Smooth muscle cell (in vitro differentiated cells): ENCODE measurements around the gene MED31. TPM values are rescaled to one million over a fixed set of nuclear protein-coding genes. Genes with fewer than 3 reads are reported as not detected.
A peak's percentile ranks its signal among the peaks of the same experiment; 100 is the strongest.

Source experiments
- DNase-seq: peaks from one replicate; lab custom pipeline; 2025; ENCODE audit not compliant: unreplicated experiment; lab: John Stamatoyannopoulos, UW
- H2AFZ ChIP-seq: fragments of 200-600 bp; sonication (generic); 2 replicates; pipeline ENCODE4 v1.6.0; 2016; ENCODE audit warnings: antibody characterized with exemption, low read depth, mild to moderate bottlenecking
- H3F3A ChIP-seq: fragments of 200-600 bp; sonication (generic); 2 replicates; pipeline ENCODE4 v1.6.0; 2017; ENCODE audit warnings: antibody characterized with exemption, low read depth
- H3K27ac ChIP-seq: fragments of 200-600 bp; sonication (generic); 2 replicates; pipeline ENCODE4 v1.5.1; 2016; ENCODE audit warnings: low read depth, mild to moderate bottlenecking
- H3K27me3 ChIP-seq: fragments of 200-600 bp; sonication (generic); 2 replicates; pipeline ENCODE4 v1.6.1; 2016; ENCODE audit warnings: low read depth, mild to moderate bottlenecking
- H3K36me3 ChIP-seq: fragments of 200-600 bp; sonication (generic); 2 replicates; pipeline ENCODE4 v1.5.1; 2016; ENCODE audit warnings: low read depth
- H3K4me1 ChIP-seq: fragments of 200-600 bp; sonication (generic); 2 replicates; pipeline ENCODE4 v1.5.1; 2016; ENCODE audit warnings: low read depth
- H3K4me2 ChIP-seq: fragments of 200-600 bp; sonication (generic); 2 replicates; pipeline ENCODE4 v1.6.0; 2016; ENCODE audit warnings: mild to moderate bottlenecking
- H3K4me3 ChIP-seq: fragments of 200-600 bp; sonication (generic); 2 replicates; pipeline ENCODE4 v1.5.1; 2016; ENCODE audit warnings: mild to moderate bottlenecking
- H3K79me2 ChIP-seq: fragments of 200-600 bp; sonication (generic); 2 replicates; pipeline ENCODE4 v1.6.0; 2016; ENCODE audit warnings: low read depth, mild to moderate bottlenecking
- H3K9ac ChIP-seq: fragments of 200-600 bp; sonication (generic); 2 replicates; pipeline ENCODE4 v1.6.0; 2016; ENCODE audit warnings: low read depth
- H3K9me3 ChIP-seq: fragments of 200-600 bp; sonication (generic); replicated peaks from 2 replicates; pipeline ENCODE4 v1.5.1; 2016; ENCODE audit warnings: low read depth
- H4K20me1 ChIP-seq: fragments of 200-600 bp; sonication (generic); 2 replicates; pipeline ENCODE4 v1.6.0; 2016; ENCODE audit warnings: low read depth
- WGBS: methylation state at CpG from one replicate; pipeline ENCODE4 v1.1.7; 2016; ENCODE audit warnings: low lambda C conversion rate; 5-methylcytosine and 5-hydroxymethylcytosine counted together
- polyA plus RNA-seq: library from polyadenylated mRNA; unstranded; fragments of >200 nt; fragmentation: Nextera tagmentation; extraction: Ambion mirVana; gene quantifications from 2 replicates; pipeline ENCODE4 v1.2.1, GENCODE V29; 2016
- total RNA-seq: library from RNA; depleted of rRNA; stranded (reverse); fragments of >200 nt; gene quantifications from 2 replicates; pipeline ENCODE4 v1.2.3, GENCODE V29; 2014
- TF ChIP-seq, protein P1 (sequence below): fragments of 200-600 bp; sonication (generic); IDR thresholded peaks from 2 replicates; pipeline ENCODE4 v1.5.1; 2017; ENCODE audit warnings: borderline replicate concordance, mild to moderate bottlenecking, antibody characterized with exemption; ENCODE audit not compliant: insufficient read depth, poor library complexity, severe bottlenecking

Gene MED31
- total and polyA plus RNA-seq, 2 experiments from 2014 or later = 26.3 to 59.1 TPM

DNA sequence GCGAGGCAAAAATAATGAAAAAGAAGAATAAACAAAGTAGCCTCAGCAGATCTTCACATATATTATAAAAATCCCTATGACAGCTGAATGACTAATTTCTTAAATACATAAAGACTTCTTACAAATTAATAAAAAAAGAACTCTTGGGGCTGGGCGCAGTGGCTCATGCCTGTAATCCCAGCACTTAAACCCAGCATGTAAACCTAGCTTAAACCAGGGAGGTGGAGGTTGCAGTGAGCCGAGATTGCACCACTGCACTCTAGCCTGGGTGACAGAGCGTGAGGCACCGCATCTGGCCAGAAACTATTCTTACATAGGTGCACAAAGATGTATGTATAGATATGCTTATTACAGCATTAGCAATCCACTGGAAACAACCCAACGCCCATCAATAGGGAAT is 27.8 kb upstream of the MED31 start:
- no peak overlapping the region for H3K4me3 ChIP-seq
- H3K79me2 ChIP-seq = no peaks in the 10 kb centered on the region
- H2AFZ ChIP-seq = no peak overlapping the region
- H3K4me1 ChIP-seq = no peaks in the 10 kb centered on the region
- H3K27ac ChIP-seq = no peak overlapping the region
- no peaks in the 10 kb centered on the region for H3K9me3 ChIP-seq
- H4K20me1 ChIP-seq = no peaks in the 10 kb centered on the region
- H3K27me3 ChIP-seq = peaks cover 16% of the 10 kb centered on the region
- TF ChIP-seq, protein P1, sequence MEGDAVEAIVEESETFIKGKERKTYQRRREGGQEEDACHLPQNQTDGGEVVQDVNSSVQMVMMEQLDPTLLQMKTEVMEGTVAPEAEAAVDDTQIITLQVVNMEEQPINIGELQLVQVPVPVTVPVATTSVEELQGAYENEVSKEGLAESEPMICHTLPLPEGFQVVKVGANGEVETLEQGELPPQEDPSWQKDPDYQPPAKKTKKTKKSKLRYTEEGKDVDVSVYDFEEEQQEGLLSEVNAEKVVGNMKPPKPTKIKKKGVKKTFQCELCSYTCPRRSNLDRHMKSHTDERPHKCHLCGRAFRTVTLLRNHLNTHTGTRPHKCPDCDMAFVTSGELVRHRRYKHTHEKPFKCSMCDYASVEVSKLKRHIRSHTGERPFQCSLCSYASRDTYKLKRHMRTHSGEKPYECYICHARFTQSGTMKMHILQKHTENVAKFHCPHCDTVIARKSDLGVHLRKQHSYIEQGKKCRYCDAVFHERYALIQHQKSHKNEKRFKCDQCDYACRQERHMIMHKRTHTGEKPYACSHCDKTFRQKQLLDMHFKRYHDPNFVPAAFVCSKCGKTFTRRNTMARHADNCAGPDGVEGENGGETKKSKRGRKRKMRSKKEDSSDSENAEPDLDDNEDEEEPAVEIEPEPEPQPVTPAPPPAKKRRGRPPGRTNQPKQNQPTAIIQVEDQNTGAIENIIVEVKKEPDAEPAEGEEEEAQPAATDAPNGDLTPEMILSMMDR = no peak
- H3K36me3 ChIP-seq = no peaks in the 10 kb centered on the region
- no peak overlapping the region for H3K4me2 ChIP-seq
- 82% methylated on average over 6 of the region's 6 CpGs for WGBS
- no peak overlapping the region for H3K9ac ChIP-seq
- no peaks in the 10 kb centered on the region for H3F3A ChIP-seq
- no peak for DNase-seq

DNA sequence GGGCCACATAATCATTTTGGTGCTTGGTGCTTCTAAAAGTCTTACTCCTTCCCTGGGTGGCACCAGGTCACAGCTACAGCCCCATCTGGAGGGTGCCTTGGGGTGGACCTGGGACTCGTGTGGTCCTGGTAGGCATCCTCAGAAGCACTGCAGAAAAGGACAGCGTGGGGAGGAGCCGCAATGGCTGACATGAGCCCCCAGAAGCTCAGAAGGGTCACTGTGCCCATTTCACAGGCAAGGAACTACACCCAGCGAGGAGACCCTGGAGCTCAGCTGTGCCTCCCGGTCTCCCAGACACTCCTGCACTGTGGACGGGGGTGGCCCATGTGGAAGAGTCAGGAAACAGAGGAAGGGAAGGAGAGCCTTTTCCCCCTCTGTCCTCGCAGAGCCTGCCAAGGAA is 26.5 kb upstream of the MED31 start:
- DNase-seq = no peak
- H2AFZ ChIP-seq = no peak overlapping the region
- no peaks in the 10 kb centered on the region for H3K4me1 ChIP-seq
- H3K4me3 ChIP-seq = no peak overlapping the region
- no peaks in the 10 kb centered on the region for H3K79me2 ChIP-seq
- peaks cover 16% of the 10 kb centered on the region for H3K27me3 ChIP-seq
- H3K27ac ChIP-seq = no peak overlapping the region
- no peak overlapping the region for H3K9ac ChIP-seq
- H3F3A ChIP-seq = no peaks in the 10 kb centered on the region
- H4K20me1 ChIP-seq = no peaks in the 10 kb centered on the region
- 94% methylated on average over 6 of the region's 7 CpGs for WGBS
- no peak overlapping the region for H3K4me2 ChIP-seq
- no peaks in the 10 kb centered on the region for H3K9me3 ChIP-seq
- TF ChIP-seq, protein P1 = no peak
- no peaks in the 10 kb centered on the region for H3K36me3 ChIP-seq

DNA sequence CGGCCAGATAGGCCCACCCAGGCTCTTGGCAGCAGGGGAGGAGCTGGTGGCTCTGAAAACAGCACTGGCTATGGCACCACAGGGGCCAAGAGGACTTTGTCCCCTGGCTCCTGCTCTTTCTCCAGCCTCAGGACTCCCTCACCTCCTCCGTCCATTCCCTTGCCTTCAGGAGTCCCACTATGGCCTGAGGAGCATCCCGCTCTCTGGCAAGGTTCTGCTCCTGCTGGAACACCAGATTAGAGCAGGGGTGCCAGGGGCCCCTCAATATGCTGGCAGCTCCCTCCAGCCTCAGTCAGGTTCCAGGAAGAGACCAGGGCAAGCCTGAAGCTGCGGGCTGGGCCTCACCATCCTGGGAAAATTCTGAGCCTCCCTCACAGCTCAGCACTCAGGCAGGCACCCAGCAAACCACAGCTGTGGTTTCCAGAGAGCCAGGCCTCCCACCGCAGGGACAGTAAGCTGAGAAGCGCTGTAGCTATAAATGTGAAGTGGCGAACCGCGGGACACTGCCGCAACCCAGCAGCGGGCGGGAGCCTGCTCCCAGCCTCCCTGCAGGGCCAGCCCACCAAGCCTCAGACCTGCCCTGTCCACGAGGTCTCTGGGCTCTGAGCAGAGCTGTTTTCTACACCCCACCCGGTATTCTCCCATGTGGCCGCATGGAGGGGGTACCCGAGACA is 25.9 kb upstream of the MED31 start:
- DNase-seq = no peak
- Histone ChIP-seq H3K27me3 (peaks cover 16% of the 10 kb centered on the region), H3K9me3 (no peaks in the 10 kb centered on the region), H3K4me2 (peak overlapping the region; percentile 59), H3K79me2 (no peaks in the 10 kb centered on the region), H3K27ac (no peak overlapping the region), H3K9ac (no peak overlapping the region), H3K4me1 (no peaks in the 10 kb centered on the region), H2AFZ (no peak overlapping the region), H3K36me3 (no peaks in the 10 kb centered on the region), H3F3A (no peaks in the 10 kb centered on the region), H4K20me1 (no peaks in the 10 kb centered on the region), H3K4me3 (no peak overlapping the region)
- 61% methylated on average over 16 of the region's 16 CpGs for WGBS
- TF ChIP-seq, protein P1 = no peak

DNA sequence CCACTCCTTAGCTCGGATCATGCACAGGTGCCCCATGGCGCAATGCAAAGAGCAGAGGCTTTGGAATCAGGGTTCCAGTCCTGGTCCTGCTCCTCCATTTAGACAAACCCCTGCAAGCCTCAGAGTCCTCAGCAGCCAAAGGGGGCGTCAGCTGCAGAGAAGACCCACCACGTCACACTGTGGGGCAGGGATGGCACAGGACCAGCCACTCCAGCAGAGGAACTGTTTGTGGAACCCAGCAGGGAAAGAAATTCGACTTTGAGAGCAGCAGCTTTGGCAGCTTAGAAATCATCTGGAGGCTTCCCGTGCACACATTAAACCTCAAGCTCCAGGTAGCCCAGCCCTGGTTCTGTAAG is 25.4 kb upstream of the MED31 start:
- Histone ChIP-seq H4K20me1 (no peaks in the 10 kb centered on the region), H3K9ac (no peak overlapping the region), H3K36me3 (no peaks in the 10 kb centered on the region), H3K9me3 (no peaks in the 10 kb centered on the region), H3K79me2 (no peaks in the 10 kb centered on the region), H3K4me2 (peak overlapping the region; percentile 59), H3K27ac (no peak overlapping the region), H3K27me3 (peaks cover 16% of the 10 kb centered on the region), H2AFZ (no peak overlapping the region), H3K4me1 (no peaks in the 10 kb centered on the region), H3F3A (no peaks in the 10 kb centered on the region), H3K4me3 (no peak overlapping the region)
- TF ChIP-seq, protein P1 = no peak
- WGBS = 81% methylated on average over 6 of the region's 6 CpGs
- no peak for DNase-seq
